GM21390 (cell line): ENCODE results near the gene PSMD3.
A peak's percentile ranks its signal among the peaks of the same experiment; 100 is the strongest.
"Not testable (repeated sequence)": the region's sequence is repeated elsewhere in the genome, so short reads cannot be mapped to it uniquely, and the experiment has no call there.

Source experiments
- ATAC-seq: cut with Tn5 transposase; IDR thresholded peaks from one replicate; pipeline ENCODE4 v1.9.1; 2021; ENCODE audit not compliant: unreplicated experiment

Gene PSMD3

DNA sequence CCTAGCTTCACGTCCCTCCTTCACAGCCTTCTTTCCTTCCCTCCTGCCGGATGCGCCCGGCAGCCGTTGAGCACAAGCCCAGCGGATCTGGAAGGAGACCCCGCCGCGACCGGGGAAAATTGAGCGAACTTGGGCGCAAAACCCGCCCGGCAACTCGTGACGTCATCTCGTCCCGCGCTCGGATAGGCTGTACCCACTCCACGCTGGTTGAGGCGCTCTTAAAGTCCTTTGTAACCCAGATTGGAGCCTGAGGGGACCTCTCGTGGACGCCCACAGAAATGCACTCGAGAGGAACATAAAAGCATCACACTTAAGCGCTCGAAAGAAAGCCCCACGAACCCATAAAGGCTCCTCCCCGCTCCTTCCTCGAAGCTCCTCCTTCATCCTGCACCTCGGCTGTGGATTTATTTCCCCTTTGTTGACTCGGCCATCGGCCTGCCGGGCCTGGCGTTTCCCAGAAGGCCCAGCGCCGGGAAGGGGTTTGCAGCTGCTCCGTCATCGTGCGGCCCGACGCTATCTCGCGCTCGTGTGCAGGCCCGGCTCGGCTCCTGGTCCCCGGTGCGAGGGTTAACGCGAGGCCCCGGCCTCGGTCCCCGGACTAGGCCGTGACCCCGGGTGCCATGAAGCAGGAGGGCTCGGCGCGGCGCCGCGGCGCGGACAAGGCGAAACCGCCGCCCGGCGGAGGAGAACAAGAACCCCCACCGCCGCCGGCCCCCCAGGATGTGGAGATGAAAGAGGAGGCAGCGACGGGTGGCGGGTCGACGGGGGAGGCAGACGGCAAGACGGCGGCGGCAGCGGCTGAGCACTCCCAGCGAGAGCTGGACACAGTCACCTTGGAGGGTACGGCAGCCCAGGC, at the start of gene PSMD3:
TSS of gene PSMD3 (plus strand) at position 457 of the 856 bp plus-strand sequence. CDS start at position 621, 164 bp downstream.
- peak; percentile 88 for ATAC-seq

DNA sequence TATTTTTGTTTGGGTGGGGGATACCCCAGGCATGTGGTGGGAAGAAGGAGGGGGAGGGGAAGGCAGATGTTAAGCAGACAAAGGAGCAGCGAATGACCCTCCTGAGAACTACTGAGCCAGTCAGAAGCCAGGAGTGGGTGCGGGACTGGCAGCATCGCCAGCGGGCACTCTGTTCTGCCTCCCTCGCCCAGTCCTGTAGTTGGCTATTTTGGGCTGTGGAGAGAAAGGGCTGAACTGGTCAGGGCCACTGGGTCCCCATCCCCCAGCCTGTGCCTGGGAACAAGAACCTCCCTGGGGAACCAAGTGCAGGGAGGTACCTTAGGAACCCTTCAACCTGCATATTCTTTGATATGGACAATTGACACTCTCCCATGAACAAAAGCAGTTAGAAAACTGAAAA, 46.7 kb upstream of the PSMD3 start:
- no peak for ATAC-seq

DNA sequence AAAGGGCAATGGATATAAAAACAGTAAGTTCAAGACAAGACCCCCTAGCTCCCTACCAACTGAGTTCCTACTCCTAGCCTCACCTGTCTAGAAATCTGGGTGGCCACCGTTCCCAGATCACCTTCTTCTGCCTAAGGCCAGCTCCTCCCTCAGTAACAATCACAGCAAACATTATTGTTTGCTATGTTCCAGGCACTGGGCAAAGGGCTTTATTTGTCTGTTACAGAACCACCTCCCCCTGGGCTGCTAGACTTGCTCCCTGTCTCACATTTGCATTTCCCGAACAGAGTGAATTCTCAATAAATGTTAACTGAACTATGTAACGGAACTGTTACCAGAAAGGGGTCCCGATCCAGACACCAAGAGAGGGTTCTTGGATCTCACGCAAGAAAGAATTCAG, 46.3 kb upstream of the PSMD3 start:
- no peak for ATAC-seq

DNA sequence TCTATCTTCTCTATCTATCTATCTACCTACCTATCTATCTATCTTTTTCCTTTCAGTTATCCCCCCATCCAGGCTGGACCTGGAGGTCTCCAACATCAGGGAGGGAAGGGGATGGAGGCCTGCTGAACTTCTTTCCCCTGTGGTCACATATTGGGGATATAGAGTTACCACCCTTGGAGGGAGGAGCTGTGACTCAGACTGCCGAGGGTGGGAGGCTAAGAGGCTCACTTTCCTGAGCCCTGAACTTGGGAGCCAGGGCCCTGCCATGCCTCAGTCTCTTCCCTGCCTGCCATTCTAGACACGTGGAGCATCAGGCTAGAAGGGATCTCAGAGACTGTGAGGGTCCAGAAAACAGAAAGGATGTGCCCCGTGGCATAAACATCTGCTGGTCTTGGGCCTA, 44.7 kb upstream of the PSMD3 start:
- ATAC-seq: no peak

DNA sequence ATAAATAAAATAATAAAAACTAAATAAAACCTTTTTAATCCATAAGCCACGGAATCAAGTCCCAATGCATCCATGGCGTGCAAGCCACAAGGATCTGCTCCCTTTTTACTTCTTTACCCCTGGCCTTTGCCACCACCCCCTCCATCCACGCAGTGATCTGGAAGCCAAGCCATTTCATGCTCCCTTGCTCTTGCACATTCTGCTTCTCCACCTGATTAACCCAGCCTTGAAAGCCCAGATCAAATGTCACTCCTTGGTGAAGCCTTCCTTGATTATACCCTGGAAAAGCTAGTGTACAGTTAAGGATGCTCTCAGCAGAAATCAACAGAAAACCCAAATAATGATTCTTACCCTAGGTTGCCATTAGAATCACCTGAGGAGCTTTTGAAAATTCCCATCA, 43.2 kb upstream of the PSMD3 start:
- ATAC-seq: no peak

DNA sequence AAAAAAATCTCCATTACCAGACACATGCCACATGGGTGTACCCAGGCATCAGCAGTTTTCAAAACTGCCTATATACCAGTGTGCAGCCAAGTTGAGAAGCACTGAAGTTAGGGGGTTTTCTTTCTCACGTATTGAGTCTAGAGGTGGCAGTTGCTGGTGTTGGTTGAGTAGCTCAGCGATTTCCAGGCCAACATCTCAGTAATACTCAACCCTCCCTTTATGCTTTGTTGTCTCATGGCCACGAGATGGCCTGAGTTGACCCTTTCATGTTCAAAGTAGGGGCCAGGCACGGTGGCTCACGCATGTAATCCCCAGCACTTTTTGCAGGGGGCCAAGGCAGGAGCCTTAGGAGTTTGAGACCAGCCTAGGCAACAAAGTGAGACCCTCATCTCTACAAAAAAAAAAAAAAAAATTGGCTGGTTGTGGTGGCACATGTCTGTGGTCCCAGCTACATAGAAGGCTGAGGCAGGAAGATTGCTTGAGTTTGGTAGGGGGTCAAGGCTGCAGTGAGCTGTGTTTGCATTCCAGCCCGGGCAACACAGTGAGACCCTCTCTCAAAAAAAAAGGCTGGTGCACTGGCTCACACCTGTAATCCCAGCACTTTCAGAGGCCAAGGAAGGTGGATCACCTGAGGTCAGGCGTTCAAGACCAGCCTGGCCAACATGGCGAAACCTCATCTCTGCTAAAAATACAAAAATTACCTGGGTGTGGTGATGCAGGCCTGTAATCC, 42.3 kb upstream of the PSMD3 start:
- ATAC-seq: no peak

DNA sequence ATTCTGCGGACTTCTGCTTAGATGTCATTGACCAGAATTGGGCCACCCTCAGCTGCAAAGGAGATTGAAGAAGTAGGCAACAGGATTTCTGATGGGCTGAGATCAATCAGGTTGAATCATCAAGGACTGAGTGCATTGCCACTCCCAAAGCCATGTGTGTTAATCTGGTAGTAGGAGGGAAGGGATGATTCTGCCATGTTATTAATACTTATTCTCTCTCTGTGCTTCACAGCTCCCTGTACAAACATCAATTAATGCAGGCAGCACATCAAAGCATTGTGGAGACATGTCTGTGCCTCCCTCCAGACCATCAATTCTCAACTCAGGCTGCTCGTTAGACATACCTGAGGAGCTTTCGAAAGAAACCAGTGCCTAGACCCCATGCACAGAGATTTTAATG, 41.5 kb upstream of the PSMD3 start:
- no peak for ATAC-seq

DNA sequence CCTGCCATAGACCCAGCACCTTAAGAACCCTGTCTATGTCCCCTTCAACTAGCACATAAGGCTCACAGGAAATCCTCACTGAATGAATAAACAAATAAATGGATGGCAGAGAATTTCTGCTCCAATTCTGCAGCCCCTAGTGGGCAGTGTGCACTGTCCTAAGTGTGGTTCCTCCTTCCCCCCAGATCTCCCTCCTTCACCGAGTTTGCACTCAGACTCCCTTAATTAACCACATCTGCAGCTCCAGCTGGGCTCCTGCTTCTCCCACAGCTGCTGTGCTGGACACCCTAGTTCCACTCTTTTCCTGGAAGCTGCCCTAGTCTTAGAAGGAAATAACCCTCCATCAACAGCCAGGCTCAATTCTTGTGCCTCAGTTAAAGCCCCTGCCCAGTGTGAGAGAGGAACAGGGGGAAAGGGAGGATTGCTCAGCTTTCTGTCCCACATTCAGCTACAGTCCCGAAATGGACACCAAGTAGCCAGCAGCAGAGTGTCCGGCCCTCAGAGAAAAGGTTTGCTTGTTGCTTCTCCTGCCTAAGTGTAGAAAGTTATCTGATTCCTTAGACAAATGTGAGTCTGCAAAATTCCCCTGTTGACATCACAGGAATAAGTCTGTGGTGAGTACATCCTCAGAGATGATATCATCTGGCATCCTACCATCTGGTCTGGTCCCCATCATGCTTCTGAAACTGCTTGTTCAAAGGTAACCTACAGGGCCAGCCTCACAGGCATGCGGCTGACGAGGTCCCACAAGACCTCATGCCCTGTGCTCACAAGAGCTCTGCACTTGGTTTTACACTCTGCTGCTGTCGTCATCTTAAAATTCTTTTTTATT, 40.8 kb upstream of the PSMD3 start:
- ATAC-seq: no peak

DNA sequence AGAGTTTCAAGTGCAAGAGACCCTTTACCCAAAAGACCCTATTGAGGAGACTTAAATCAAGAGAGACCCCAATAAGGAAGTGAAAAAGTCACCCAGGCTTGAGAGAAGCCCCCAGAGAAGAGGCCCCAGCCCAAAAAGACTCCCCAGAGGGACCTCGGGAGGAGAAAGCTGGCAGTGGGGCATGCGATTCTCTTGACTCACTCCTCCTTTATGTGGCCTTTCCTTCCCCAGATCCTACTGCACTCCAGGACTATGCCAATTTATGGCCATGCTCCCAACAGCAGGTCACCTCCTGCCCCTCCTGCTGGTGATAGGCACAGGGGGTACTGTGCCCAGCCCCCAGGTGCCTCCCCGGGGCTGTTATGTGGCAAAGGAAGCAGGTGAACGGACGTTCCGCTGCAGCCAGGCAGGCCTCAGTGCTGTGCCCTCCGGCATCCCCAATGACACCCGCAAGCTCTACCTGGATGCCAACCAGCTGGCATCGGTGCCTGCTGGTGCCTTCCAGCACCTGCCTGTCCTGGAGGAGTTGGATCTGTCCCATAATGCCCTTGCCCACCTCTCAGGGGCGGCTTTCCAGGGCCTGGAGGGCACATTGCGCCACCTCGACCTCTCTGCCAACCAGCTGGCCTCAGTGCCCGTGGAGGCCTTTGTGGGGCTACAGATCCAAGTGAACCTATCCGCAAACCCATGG, 36.8 kb upstream of the PSMD3 start:
- ATAC-seq: no peak

DNA sequence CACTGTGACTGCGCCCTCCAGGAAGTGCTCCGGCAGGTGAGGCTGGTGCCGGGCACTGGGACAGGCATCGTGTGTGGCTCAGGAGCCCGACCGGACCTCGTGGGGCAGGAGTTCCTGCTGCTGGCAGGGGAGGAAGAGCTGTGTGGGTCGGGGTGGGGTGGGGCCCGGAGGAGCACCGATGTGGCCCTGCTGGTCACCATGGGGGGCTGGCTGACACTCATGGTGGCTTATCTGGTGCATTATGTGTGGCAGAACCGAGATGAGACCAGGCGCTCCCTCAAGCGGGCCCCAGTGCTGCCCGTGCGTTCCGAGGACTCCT, 36.3 kb upstream of the PSMD3 start:
- ATAC-seq: no peak

DNA sequence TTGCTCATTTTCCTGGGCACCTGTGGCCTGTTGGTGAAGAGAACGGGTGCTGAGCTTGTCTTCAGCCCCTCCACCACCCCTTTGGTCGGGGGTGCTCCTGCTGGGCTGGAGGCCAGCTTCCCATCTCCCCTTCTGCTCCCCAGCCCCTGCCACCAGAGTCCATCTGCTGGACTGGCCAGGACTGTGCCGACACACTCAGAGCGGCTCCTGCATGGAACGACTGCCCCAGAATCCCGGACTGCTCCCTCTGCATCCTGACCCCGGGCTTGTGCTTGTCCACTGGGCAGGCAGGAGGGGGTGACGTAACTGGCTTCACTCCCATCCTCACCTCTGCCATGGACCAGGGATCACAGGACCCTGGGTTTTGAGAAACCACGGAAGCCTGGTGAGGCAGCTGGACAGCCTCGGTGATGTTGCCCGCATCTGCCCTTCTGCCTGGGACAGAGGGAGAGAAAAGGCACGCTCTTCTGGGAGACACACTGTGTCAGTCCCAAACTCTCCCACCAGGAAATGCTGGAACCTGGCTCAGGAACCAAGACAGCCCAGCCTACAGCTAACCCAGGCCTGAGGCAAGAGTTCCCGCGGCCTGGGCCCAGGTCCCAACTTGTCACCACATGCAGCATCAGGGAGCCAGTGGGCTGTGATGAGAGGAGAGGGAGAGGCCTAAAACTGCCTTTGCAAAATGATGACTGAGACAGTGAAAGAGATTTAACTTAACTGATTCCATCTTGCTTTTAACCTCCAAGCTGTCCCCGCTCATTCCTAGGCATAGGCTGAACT, 33.9 kb upstream of the PSMD3 start:
- no peak for ATAC-seq

DNA sequence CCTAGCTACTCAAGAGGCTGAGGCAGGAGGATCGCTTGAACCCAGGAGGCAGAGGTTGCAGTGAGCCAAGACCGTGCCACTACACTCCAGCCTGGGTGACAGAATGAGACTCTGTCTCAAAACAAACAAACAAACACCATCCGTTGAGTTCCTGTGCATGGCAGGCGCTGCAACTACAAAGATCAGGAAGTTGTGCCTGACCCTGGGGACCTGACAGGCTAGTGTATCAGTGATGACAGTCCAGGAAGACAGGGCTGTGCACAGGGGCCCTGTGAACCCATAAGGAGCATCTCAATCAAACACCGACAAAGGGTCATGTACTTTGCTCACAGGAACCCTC, 32.1 kb upstream of the PSMD3 start:
- not testable (repeated sequence) for ATAC-seq

DNA sequence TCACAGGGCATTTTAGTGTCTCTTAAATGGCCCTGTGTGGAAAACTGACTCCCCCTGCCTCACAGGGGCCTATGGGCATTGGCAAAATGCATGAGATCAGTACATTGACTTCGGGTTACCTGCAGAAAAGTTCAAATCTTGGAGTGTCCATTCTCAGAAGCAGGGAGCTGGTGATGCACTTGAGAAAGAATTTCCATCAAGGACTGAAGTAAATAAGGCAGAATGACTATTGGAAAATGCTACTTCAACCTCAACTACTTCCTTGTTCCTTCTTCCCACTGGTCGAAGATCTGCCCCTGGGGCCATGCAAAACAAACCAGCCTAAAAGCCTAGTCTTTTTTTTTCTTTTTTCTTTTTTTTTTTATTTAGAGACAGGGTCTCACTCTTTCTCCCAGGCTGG, 31.6 kb upstream of the PSMD3 start:
- no peak for ATAC-seq

DNA sequence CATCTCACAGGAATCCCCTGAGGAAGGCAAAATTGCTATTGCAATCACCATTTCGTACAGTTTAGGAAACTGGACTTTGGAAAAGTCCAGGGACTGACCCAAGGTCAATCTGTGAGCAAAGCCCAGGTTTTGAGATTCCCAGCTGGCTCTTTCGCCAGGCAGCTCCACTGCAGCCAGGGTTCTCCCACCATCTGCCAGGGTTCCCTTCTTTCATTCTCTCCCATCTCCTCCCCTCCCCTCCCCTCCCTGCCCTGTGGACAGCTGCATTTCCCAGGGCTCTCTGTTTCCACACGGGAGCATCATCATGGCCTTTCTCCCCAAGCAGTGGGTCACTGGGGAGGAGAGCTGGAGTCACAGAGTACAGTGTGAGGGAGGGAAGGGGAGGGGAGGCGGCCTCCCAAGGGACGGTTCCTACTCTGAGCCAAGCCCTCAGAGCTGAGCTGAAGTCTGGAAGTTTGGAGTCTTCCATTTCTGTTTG, 29.7 kb upstream of the PSMD3 start:
- no peak for ATAC-seq

DNA sequence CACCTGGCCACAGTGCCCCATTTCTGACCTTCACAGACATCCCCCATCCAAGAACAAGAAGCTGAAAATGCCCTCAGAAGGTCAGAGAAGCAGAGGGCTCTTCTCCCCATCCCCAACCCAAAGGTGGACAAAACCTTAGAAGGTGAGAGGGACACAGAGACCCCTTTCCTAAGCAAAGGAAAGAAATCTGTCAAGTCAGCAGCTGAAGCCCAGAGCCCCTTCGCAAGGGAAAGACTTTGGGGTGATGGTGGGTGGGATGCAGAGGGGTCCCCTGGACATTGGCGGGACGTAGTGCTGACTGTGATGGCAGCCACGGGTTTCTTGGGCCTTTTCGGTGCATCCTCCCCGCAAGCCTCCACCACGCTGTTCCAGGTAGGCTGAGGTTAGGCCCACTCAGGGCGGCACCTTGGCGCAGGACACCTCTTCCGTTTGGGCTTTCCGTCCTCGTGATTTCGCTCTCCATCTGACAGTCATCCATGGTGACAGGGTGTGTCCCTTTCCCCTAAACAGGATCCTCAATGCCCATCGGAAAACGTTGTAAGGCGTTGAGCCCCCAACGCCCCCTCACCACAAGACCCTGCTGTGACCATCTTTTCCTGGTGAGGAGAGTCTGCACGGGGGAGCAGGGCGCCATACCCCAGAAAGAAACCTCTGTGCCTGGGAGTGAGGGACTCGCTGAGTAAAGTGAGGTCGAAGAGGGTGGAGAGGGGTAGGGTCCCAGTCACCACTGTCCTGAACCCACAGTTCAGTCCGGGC, 28.5 kb upstream of the PSMD3 start:
- ATAC-seq: peak; percentile 12

DNA sequence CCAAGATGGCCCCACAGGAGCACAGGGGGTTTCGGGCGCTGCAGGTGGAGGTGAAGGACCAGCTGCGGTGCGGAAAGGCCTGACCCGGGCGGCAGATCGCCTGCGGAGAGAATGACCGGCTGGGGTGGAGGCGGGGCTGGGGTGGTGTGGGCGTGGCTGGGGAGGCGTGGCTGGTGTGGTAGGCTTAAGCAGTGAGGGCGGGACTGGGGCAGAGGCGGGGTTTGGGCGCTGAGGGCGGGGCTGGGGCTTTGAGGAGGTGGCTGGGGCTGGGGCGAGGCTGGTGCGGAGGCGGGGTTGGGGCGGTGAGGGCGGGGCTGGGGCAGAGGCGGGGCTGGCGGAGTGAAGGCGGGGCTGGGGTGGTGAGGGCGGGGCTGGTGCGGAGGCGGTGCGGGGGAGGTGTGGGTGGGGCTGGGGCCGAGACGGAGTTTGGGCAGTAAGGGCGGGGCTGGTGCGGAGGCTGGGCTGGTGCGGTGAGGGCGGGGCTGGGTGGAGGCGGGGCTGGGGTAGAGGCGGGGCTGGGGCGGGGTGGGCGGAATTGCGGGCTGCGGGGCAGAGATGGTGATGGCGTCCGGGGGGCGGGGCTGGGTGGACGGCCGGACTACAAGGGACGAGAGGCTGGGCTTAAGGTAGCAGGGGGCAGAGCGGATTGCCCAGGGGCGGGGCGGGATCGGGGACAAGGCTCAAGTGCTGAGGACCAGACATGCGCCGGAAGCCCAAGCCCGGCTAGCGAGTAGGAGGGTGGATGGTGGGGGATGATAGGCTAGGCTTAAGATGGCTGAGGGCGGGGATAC, 27.7 kb upstream of the PSMD3 start:
- ATAC-seq: peak; percentile 78

DNA sequence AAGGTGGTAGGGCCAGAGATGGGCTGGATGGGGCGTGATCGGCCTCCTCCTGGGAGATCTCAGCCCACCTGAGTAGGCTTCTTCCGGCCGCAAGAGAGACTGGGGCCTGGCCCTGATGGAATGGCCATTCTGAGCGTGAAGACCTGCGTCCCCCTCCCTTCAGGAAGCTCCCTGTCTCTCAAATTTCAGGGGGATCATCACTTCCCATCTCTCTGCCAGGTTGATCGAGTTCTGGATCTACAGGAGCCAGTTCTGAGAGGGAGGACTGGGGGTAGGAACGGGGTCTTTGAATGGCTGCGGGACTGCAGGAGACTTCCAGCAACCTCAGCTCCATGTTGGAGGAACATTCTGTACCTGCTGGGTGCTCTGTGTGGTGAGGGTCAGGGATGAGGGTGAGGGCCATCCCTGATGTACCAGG, 27.1 kb upstream of the PSMD3 start:
- no peak for ATAC-seq

DNA sequence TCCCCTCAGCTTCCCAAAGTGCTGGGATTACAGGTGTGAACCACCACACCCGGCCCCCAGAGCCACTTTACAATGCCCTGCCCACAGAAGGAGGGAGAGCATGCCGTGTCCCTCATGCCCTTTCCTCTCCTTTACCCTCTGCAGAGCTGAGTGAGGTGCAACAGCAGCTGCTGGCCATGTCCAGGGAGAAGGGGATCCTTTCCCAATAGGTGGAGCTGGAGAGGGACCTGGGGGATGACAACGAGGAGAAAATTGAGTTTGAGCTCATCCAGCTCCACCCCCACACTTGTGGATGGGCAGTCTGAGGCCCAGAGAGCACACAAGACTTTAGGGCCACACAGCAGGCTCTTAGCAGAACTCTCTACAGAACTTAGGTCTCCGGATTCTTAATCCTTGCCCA, 25.7 kb upstream of the PSMD3 start:
- no peak for ATAC-seq

DNA sequence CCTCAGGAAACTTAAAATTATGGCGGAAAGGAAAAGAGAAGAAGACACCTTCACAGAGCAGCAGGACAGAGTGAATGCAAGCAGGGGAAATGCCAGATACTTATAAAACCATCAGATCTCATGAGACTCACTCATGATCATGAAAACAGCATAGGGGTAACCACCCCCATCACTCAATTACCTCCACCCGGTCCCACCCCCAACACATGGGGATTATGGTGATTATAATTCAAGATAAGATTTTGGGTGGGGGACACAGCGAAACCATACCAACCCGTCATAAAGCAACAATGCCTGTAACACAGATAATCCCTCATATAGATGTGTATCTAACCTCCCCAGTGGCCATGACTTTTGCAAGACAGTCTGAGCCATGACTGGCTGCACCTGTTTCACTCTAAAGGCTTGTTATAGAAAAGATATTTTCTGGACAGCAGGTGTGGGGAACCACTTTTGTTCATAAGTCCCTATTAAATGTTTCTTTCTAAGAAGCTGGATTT, 24.8 kb upstream of the PSMD3 start:
- no peak for ATAC-seq
